Panc1 (cell line): Measurements from ENCODE around the gene WRAP73. TPM values are rescaled to one million over a fixed set of nuclear protein-coding genes. Genes with fewer than 3 reads are reported as not detected.

Experiments
- ATAC-seq: fragments of 200-7000 bp; cut with Tn5 transposase; 2 replicates; pipeline ENCODE4 v1.9.1; 2020; ENCODE audit warnings: mild to moderate bottlenecking, moderate library complexity
- BruUV-seq: library from RNA; stranded (reverse); fragments of 400-500 nt; replicated peaks from 2 replicates; lab custom pipeline; 2021; lab: Mats Ljungman, UMichigan
- CTCF ChIA-PET: fragments of 300-600 bp; sonication (Branson Sonifier 250); formaldehyde crosslinking; loops from one replicate; lab custom pipeline; 2022; ENCODE audit warnings: antibody characterized with exemption; lab: Charles Lee
- POLR2A ChIA-PET: fragments of 300-600 bp; sonication (Branson Sonifier 250); formaldehyde crosslinking; loops from one replicate; lab custom pipeline; 2022; ENCODE audit warnings: antibody characterized with exemption; lab: Charles Lee
- DNase-seq: peaks from one replicate; pipeline ENCODE4 v3.0.0-alpha.2; 2010; ENCODE audit warnings: low read depth, low spot score
- H3K27ac ChIP-seq: 2 replicates; pipeline ENCODE4 v1.5.1; 2011; ENCODE audit warnings: mild to moderate bottlenecking, low read length, inconsistent platforms
- H3K27me3 ChIP-seq: fragments of 200-500 bp; sonication (Bioruptor generic); 2 replicates; pipeline ENCODE4 v1.6.0; 2014; ENCODE audit warnings: low read length, inconsistent platforms; ENCODE audit not compliant: control insufficient read depth, insufficient read depth
- H3K36me3 ChIP-seq: fragments of 200-500 bp; sonication (Bioruptor generic); 2 replicates; pipeline ENCODE4 v1.5.1; 2014; ENCODE audit warnings: inconsistent platforms, mild to moderate bottlenecking, low read length, moderate library complexity; ENCODE audit not compliant: control insufficient read depth, insufficient read depth
- H3K4me1 ChIP-seq: 2 replicates; pipeline ENCODE4 v1.5.1; 2011; ENCODE audit warnings: inconsistent platforms, mild to moderate bottlenecking, low read length, moderate library complexity; ENCODE audit not compliant: control insufficient read depth, insufficient read depth
- H3K4me3 ChIP-seq, 2 experiments: 2 replicates each; pipeline ENCODE4 v1.5.1; 2011 to 2012; ENCODE audit warnings: low read depth in 2 of 2, low read length in 2 of 2, mild to moderate bottlenecking in 2 of 2, inconsistent platforms in 1 of 2, moderate library complexity in 1 of 2
- H3K9me3 ChIP-seq: fragments of 200-500 bp; sonication (Bioruptor generic); 2 replicates; pipeline ENCODE4 v1.5.1; 2014; ENCODE audit warnings: low read depth, mild to moderate bottlenecking, inconsistent platforms, low read length, moderate library complexity; ENCODE audit not compliant: control insufficient read depth, insufficient read depth
- CTCF ChIP-seq: fragments of 450-650 bp; IDR thresholded peaks from 2 replicates; pipeline ENCODE4 v1.5.1; 2017; ENCODE audit warnings: mild to moderate bottlenecking
- POLR2AphosphoS5 ChIP-seq: IDR thresholded peaks from 2 replicates; pipeline ENCODE4 v1.6.1; 2012; ENCODE audit warnings: mild to moderate bottlenecking, low read depth, low read length, moderate library complexity
- REST ChIP-seq, 2 experiments: IDR thresholded peaks; 2 replicates each; pipeline ENCODE4 v1.6.1; 2011 to 2012; ENCODE audit warnings: low read depth in 2 of 2, control low read depth in 1 of 2, low read length in 1 of 2, mild to moderate bottlenecking in 1 of 2, moderate library complexity in 1 of 2; ENCODE audit not compliant: insufficient read depth in 1 of 2
- SIN3A ChIP-seq: IDR thresholded peaks from 2 replicates; pipeline ENCODE4 v1.6.1; 2012; ENCODE audit warnings: low read depth, mild to moderate bottlenecking, low read length, moderate library complexity, borderline replicate concordance; ENCODE audit not compliant: insufficient read depth
- TCF7L2 ChIP-seq: IDR thresholded peaks from 2 replicates; pipeline ENCODE4 v1.6.1; 2011; ENCODE audit warnings: mild to moderate bottlenecking, low read depth, low read length, inconsistent platforms
- in situ Hi-C: cut with HindIII; loops from 2 replicates; pipeline ENCODE4 v1.10.0; 2016; ENCODE audit warnings: low sequenced_read_pairs, low pct_unique_long_range_greater_than_20kb
- intact Hi-C: fragments of 100-400 bp; cut with micrococcal nuclease; formaldehyde crosslinking; loops from one replicate; pipeline ENCODE4 v1.10.0; 2022; ENCODE audit not compliant: unreplicated experiment
- total RNA-seq: library from RNA; stranded (reverse); gene quantifications from one replicate; pipeline ENCODE4 v1.2.1, GENCODE V29; 2021; ENCODE audit not compliant: unreplicated experiment

WRAP73 gene
- total RNA-seq, 1 experiment from 2014 or later, result 27.1 TPM

GRCh38 chr1:3588395-3588794, 61.5 kb downstream of the WRAP73 start:
- ATAC-seq, result no peak
- H3K4me1 ChIP-seq, result peaks cover 8% of the 10 kb centered on the region
- in situ Hi-C loops (no loop called here), intact Hi-C loops (no loop called here)
- DNase-seq, result no peak
- no peaks in the 10 kb centered on the region for H3K27me3 ChIP-seq
- no peak overlapping the region for H3K27ac ChIP-seq
- no peak overlapping the region for H3K4me3 ChIP-seq
- no peak for TF ChIP-seq REST (IDR thresholded peaks at IDR 0.05; ENCODE audit: insufficient read depth in 1 of 2, low read depth in 2 of 2, low read length in 1 of 2)
- TF ChIP-seq TCF7L2, result no peak
- TF ChIP-seq CTCF, result no peak
- no peak for TF ChIP-seq SIN3A
- no peak for TF ChIP-seq POLR2AphosphoS5
- ChIA-PET CTCF (interaction anchor here (0.6 to 2.3 kb wide), 5 partner anchors 13 to 136 kb away, joined by 3 to 12 read pairs (median 3); no protein-coding TSS in a partner anchor), POLR2A (no interaction called here)
- BruUV-seq, result no TSS peak
- H3K36me3 ChIP-seq, result no peaks in the 10 kb centered on the region
- H3K9me3 ChIP-seq, result no peaks in the 10 kb centered on the region

GRCh38 chr1:3586986-3587759, 62.7 kb downstream of the WRAP73 start:
- Histone ChIP-seq H3K36me3 (no peaks in the 10 kb centered on the region), H3K4me3 (no peak overlapping the region), H3K27ac (0 out of 2 replicates have a peak overlapping the region, but pooled peaks have one; percentile 34), H3K9me3 (no peaks in the 10 kb centered on the region), H3K4me1 (peaks cover 8% of the 10 kb centered on the region), H3K27me3 (no peaks in the 10 kb centered on the region)
- intact Hi-C loops, result no loop called here
- ChIA-PET CTCF (interaction anchor here (0.6 to 2.3 kb wide), 5 partner anchors 11 to 132 kb away, joined by 3 to 12 read pairs (median 5); partner anchors contain the start of gene ARHGEF16), POLR2A (interaction anchor here (0.8 kb wide), 1 partner anchor 142 kb away, joined by 4 read pairs; no protein-coding TSS in a partner anchor)
- ATAC-seq, result peak; percentile 95
- in situ Hi-C loops, result no loop called here
- BruUV-seq, result no TSS peak
- DNase-seq, result peak; percentile 51
- 0 out of 2 replicates have a peak, but pooled peaks have one; percentile 32 for TF ChIP-seq POLR2AphosphoS5
- TF ChIP-seq REST (IDR thresholded peaks at IDR 0.05; ENCODE audit: insufficient read depth in 1 of 2, low read depth in 2 of 2, low read length in 1 of 2), result no peak
- peak; percentile 69; the same call in 1 of the 2 replicates for TF ChIP-seq TCF7L2
